ENCODE data around the gene PF4V1. TPM values are rescaled to one million over a fixed set of nuclear protein-coding genes. Genes with fewer than 3 reads are reported as not detected.

PF4V1 gene
- total and polyA plus RNA-seq, 4 donors, result 0.89 to 4.2 (median 1.3) TPM; not detected in 1

GRCh38 chr4:73867783-73868182 lies 14.7 kb downstream of the PF4V1 start:
- H3K4me1 ChIP-seq (ENCODE audit: control insufficient read depth, insufficient read depth, low read length), result peaks cover 11% of the 10 kb centered on the region
- 83% methylated on average over 2 of the region's 3 CpGs for WGBS (ENCODE audit: insufficient coverage)
- H3K9me3 ChIP-seq (ENCODE audit: control insufficient read depth, insufficient read depth, low read length), result no peaks in the 10 kb centered on the region
- no peak overlapping the region for H3K4me3 ChIP-seq (ENCODE audit: low read depth, low read length)
- no peaks in the 10 kb centered on the region for H3K27me3 ChIP-seq (ENCODE audit: control insufficient read depth, insufficient read depth, low read length)
- H3K27ac ChIP-seq (ENCODE audit: low read depth, low read length), result no peak overlapping the region
- H3K36me3 ChIP-seq (ENCODE audit: control insufficient read depth, insufficient read depth, low read length), result no peaks in the 10 kb centered on the region
- no peak for DNase-seq (ENCODE audit: low read depth in 4 of 6, low spot score in 6 of 6)

GRCh38 chr4:73868206-73869129 lies 15.4 kb downstream of the PF4V1 start:
- H3K9me3 ChIP-seq (ENCODE audit: control insufficient read depth, insufficient read depth, low read length), result no peaks in the 10 kb centered on the region
- H3K4me3 ChIP-seq (ENCODE audit: low read depth, low read length), result peak overlapping the region; percentile 63
- H3K4me1 ChIP-seq (ENCODE audit: control insufficient read depth, insufficient read depth, low read length), result peaks cover 11% of the 10 kb centered on the region
- WGBS (ENCODE audit: insufficient coverage), result 24% methylated on average over 10 of the region's 16 CpGs
- no peaks in the 10 kb centered on the region for H3K36me3 ChIP-seq (ENCODE audit: control insufficient read depth, insufficient read depth, low read length)
- H3K27me3 ChIP-seq (ENCODE audit: control insufficient read depth, insufficient read depth, low read length), result no peaks in the 10 kb centered on the region
- DNase-seq (ENCODE audit: low read depth in 4 of 6, low spot score in 6 of 6), result peak in 1 of 6 donors; percentile 49
- H3K27ac ChIP-seq (ENCODE audit: low read depth, low read length), result no peak overlapping the region

DNA sequence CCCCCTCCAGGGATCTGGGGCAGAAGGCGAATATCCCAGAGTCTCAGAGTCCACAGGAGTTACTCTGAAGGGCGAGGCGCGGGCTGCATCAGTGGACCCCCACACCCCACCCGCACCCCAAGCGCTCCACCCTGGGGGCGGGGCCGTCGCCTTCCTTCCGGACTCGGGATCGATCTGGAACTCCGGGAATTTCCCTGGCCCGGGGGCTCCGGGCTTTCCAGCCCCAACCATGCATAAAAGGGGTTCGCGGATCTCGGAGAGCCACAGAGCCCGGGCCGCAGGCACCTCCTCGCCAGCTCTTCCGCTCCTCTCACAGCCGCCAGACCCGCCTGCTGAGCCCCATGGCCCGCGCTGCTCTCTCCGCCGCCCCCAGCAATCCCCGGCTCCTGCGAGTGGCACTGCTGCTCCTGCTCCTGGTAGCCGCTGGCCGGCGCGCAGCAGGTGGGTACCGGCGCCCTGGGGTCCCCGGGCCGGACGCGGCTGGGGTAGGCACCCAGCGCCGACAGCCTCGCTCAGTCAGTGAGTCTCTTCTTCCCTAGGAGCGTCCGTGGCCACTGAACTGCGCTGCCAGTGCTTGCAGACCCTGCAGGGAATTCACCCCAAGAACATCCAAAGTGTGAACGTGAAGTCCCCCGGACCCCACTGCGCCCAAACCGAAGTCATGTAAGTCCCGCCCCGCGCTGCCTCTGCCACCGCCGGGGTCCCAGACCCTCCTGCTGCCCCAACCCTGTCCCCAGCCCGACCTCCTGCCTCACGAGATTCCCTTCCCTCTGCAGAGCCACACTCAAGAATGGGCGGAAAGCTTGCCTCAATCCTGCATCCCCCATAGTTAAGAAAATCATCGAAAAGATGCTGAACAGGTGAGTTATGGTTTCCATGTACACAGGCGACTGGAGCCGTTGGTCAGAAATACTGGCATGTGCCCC lies 16.3 kb downstream of the PF4V1 start, which contains the start of gene CXCL1:
Gene CXCL1 (plus strand): TSS at position 264 of the 926 bp plus-strand sequence. CDS start 78 bp downstream, at position 342.
- Histone ChIP-seq H3K4me1 (ENCODE audit: control insufficient read depth, insufficient read depth, low read length) (peaks cover 11% of the 10 kb centered on the region), H3K36me3 (ENCODE audit: control insufficient read depth, insufficient read depth, low read length) (no peaks in the 10 kb centered on the region), H3K27ac (ENCODE audit: low read depth, low read length) (no peak within 1 kb of the TSS), H3K27me3 (ENCODE audit: control insufficient read depth, insufficient read depth, low read length) (no peaks in the 10 kb centered on the region), H3K4me3 (ENCODE audit: low read depth, low read length) (peak within 1 kb of the TSS; percentile 63), H3K9me3 (ENCODE audit: control insufficient read depth, insufficient read depth, low read length) (no peaks in the 10 kb centered on the region)
- peak in 2 of 6 donors; percentile 49 to 65 for DNase-seq (ENCODE audit: low read depth in 4 of 6, low spot score in 6 of 6)
- under 1% methylated on average over 56 of the region's 61 CpGs for WGBS (ENCODE audit: insufficient coverage)

DNA sequence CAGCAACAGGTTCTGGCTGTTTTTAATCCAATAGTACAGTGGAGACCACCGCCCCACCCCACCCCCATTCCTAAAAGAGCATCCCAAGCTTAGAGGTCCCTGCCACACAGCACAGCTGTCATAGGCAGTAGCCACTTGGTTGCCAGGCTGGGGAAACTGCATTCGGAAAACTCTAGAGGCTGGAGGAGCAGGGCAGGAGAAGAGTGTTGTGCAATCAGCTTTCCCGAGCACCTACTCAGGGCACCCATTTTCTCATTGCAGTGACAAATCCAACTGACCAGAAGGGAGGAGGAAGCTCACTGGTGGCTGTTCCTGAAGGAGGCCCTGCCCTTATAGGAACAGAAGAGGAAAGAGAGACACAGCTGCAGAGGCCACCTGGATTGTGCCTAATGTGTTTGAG lies 17.2 kb downstream of the PF4V1 start:
- Histone ChIP-seq H3K4me3 (ENCODE audit: low read depth, low read length) (no peak overlapping the region), H3K27me3 (ENCODE audit: control insufficient read depth, insufficient read depth, low read length) (no peaks in the 10 kb centered on the region), H3K9me3 (ENCODE audit: control insufficient read depth, insufficient read depth, low read length) (no peaks in the 10 kb centered on the region), H3K27ac (ENCODE audit: low read depth, low read length) (no peak overlapping the region), H3K36me3 (ENCODE audit: control insufficient read depth, insufficient read depth, low read length) (no peaks in the 10 kb centered on the region), H3K4me1 (ENCODE audit: control insufficient read depth, insufficient read depth, low read length) (peaks cover 11% of the 10 kb centered on the region)
- 70% methylated on average over 2 of the region's 3 CpGs for WGBS (ENCODE audit: insufficient coverage)
- no peak for DNase-seq (ENCODE audit: low read depth in 4 of 6, low spot score in 6 of 6)

- Histone ChIP-seq H3K4me3 (ENCODE audit: low read depth, low read length) (no peak overlapping the region), H3K4me1 (ENCODE audit: control insufficient read depth, insufficient read depth, low read length) (peaks cover 11% of the 10 kb centered on the region), H3K27ac (ENCODE audit: low read depth, low read length) (no peak overlapping the region), H3K9me3 (ENCODE audit: control insufficient read depth, insufficient read depth, low read length) (no peaks in the 10 kb centered on the region), H3K36me3 (ENCODE audit: control insufficient read depth, insufficient read depth, low read length) (no peaks in the 10 kb centered on the region), H3K27me3 (ENCODE audit: control insufficient read depth, insufficient read depth, low read length) (no peaks in the 10 kb centered on the region)
- DNase-seq (ENCODE audit: low read depth in 4 of 6, low spot score in 6 of 6), result peak in 1 of 6 donors; percentile 26
- WGBS (ENCODE audit: insufficient coverage), result 75% methylated on average over 1 of the region's 1 CpG
Observed at GRCh38 chr4:73870768-73871167, 17.7 kb downstream of the PF4V1 start.

DNA sequence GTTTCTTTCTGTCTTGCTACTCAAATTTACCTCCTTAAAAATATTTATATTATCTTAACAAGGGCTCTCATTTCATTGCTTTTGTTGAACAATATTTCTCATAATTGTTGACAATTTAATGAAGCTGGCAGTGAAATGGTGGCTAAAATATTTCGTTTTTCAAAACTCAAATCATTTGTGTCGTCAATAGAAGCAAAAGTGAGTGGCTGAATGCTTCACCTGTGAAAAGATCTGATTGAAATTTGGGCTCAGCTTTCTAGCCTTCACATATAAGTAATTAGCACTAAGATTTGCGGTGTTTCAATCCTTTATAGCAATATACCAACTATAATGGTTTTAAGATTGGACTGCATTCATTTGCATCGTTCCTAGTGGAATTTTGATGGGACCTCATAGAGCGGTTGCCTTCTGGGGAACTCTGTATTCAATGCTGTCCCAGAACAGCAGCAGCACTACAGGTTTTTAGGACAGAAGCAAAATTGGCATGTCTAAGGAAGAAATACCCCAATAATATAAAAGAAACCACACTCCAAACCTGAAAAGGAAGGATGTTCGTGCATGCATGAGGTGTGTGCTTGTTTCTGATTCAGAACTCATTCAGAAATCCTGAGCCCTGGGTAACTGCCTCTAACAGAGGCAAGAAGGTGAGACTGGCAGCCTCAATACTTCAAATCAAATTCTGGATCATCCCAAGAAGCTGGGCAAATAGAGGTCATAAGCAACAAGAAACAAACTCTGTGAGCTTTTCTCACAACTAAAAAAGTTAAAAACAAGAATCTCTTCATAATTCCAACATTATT lies 18.6 kb downstream of the PF4V1 start:
- WGBS (ENCODE audit: insufficient coverage), result no CpG with 5 or more reads among the region's 6 CpGs
- Histone ChIP-seq H3K27me3 (ENCODE audit: control insufficient read depth, insufficient read depth, low read length) (no peaks in the 10 kb centered on the region), H3K36me3 (ENCODE audit: control insufficient read depth, insufficient read depth, low read length) (no peaks in the 10 kb centered on the region), H3K27ac (ENCODE audit: low read depth, low read length) (no peak overlapping the region), H3K9me3 (ENCODE audit: control insufficient read depth, insufficient read depth, low read length) (no peaks in the 10 kb centered on the region), H3K4me1 (ENCODE audit: control insufficient read depth, insufficient read depth, low read length) (peaks cover 11% of the 10 kb centered on the region), H3K4me3 (ENCODE audit: low read depth, low read length) (no peak overlapping the region)
- no peak for DNase-seq (ENCODE audit: low read depth in 4 of 6, low spot score in 6 of 6)

- Histone ChIP-seq H3K27me3 (ENCODE audit: control insufficient read depth, insufficient read depth, low read length) (no peaks in the 10 kb centered on the region), H3K36me3 (ENCODE audit: control insufficient read depth, insufficient read depth, low read length) (no peaks in the 10 kb centered on the region), H3K4me1 (ENCODE audit: control insufficient read depth, insufficient read depth, low read length) (peaks cover 11% of the 10 kb centered on the region), H3K4me3 (ENCODE audit: low read depth, low read length) (no peak overlapping the region), H3K9me3 (ENCODE audit: control insufficient read depth, insufficient read depth, low read length) (no peaks in the 10 kb centered on the region), H3K27ac (ENCODE audit: low read depth, low read length) (no peak overlapping the region)
- DNase-seq (ENCODE audit: low read depth in 4 of 6, low spot score in 6 of 6), result no peak
- WGBS (ENCODE audit: insufficient coverage), result no CpG with 5 or more reads among the region's 2 CpGs
Observed at GRCh38 chr4:73872316-73873108, 19.4 kb downstream of the PF4V1 start.

DNA sequence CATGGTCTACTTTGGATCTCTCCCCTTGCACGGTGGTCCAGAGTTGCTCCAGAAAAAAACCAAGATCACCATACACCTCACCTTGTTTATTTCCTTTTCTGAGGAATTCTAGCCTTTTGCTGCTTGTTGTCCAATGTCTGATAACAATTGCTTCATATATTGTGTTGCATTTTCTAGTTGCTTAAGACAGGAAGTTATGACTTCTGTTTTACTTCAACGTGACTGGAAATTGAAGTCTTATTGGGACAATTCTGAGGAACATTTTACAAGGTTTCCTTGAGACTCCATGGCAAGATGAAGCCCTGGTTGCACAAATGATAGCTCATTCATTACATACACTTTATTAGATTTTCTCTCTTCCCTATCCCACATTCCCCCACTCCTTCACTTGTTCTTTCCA lies 21.3 kb downstream of the PF4V1 start:
- Histone ChIP-seq H3K4me3 (ENCODE audit: low read depth, low read length) (no peak overlapping the region), H3K4me1 (ENCODE audit: control insufficient read depth, insufficient read depth, low read length) (peaks cover 4% of the 10 kb centered on the region), H3K36me3 (ENCODE audit: control insufficient read depth, insufficient read depth, low read length) (no peaks in the 10 kb centered on the region), H3K27ac (ENCODE audit: low read depth, low read length) (no peak overlapping the region), H3K27me3 (ENCODE audit: control insufficient read depth, insufficient read depth, low read length) (no peaks in the 10 kb centered on the region), H3K9me3 (ENCODE audit: control insufficient read depth, insufficient read depth, low read length) (no peaks in the 10 kb centered on the region)
- WGBS (ENCODE audit: insufficient coverage), result 90% methylated on average over 2 of the region's 2 CpGs
- DNase-seq (ENCODE audit: low read depth in 4 of 6, low spot score in 6 of 6), result no peak

Measured in spinal cord (tissue), 10 donors.